ENCODE results near the gene SSBP2. TPM values are rescaled to one million over a fixed set of nuclear protein-coding genes. Genes with fewer than 3 reads are reported as not detected.

The SSBP2 gene
- total and polyA plus RNA-seq, 2 donors (not counting 1 experiment from before 2014, with no cell fraction given) = 44.4 to 63.1 TPM

DNA sequence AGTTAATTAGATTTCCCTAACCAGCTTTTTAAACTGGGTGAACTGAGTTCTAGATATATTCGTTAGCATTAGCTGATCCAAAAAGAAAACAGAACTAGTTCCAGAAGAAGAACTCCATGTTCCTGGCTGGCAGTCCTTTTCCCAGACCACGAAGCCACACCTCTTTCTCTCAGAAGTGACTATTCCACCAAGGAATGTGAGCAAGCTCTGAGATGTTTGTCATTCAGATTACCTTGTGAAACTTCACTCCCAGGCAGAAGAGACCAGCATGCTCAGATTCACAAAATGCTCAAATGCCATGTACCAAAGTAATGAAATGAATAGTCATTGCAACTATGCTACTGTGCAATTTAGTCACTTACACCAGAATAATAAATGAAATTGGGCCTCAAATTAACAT, 4.4 kb upstream of the SSBP2 start:
- H3K79me2 ChIP-seq (ENCODE audit: control insufficient read depth, insufficient read depth, low read length) = no peaks in the 10 kb centered on the region
- no peak for TF ChIP-seq EZH2 (IDR thresholded peaks at IDR 0.05; ENCODE audit: low read length, missing control alignments)
- TF ChIP-seq, protein P1, sequence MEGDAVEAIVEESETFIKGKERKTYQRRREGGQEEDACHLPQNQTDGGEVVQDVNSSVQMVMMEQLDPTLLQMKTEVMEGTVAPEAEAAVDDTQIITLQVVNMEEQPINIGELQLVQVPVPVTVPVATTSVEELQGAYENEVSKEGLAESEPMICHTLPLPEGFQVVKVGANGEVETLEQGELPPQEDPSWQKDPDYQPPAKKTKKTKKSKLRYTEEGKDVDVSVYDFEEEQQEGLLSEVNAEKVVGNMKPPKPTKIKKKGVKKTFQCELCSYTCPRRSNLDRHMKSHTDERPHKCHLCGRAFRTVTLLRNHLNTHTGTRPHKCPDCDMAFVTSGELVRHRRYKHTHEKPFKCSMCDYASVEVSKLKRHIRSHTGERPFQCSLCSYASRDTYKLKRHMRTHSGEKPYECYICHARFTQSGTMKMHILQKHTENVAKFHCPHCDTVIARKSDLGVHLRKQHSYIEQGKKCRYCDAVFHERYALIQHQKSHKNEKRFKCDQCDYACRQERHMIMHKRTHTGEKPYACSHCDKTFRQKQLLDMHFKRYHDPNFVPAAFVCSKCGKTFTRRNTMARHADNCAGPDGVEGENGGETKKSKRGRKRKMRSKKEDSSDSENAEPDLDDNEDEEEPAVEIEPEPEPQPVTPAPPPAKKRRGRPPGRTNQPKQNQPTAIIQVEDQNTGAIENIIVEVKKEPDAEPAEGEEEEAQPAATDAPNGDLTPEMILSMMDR (conservative IDR thresholded peaks at IDR 0.05 in 1 of 2, IDR thresholded peaks at IDR 0.05 in 1 of 2; ENCODE audit: low read depth in 1 of 2, low read length in 2 of 2) = no peak
- no peaks in the 10 kb centered on the region for H3K9me3 ChIP-seq (ENCODE audit: control insufficient read depth, insufficient read depth, low read depth, low read length)
- no peaks in the 10 kb centered on the region for H3K27me3 ChIP-seq (ENCODE audit: control insufficient read depth, insufficient read depth, low read length)
- H4K20me1 ChIP-seq (ENCODE audit: control insufficient read depth, extremely low read depth, insufficient read depth, low read length) = no peaks in the 10 kb centered on the region
- H3K4me1 ChIP-seq (ENCODE audit: control insufficient read depth, extremely low read depth, insufficient read depth, low read length) = peaks cover 7% of the 10 kb centered on the region
- H3K27ac ChIP-seq (ENCODE audit: insufficient read depth, low read length) = no peak overlapping the region
- DNase-seq (ENCODE audit: low read depth in 2 of 2) = peak; percentile 79 to 94
- no peak overlapping the region for H3K4me3 ChIP-seq (replicated peaks in 1 of 4; ENCODE audit: control extremely low read depth in 1 of 4, insufficient read depth in 1 of 4, low read depth in 3 of 4, low read length in 4 of 4)
- H3K36me3 ChIP-seq (ENCODE audit: control insufficient read depth, insufficient read depth, low read length) = no peaks in the 10 kb centered on the region
- H2AFZ ChIP-seq (ENCODE audit: low read length) = no peak overlapping the region
- no peak overlapping the region for H3K9ac ChIP-seq (ENCODE audit: insufficient read depth, low read length)
- H3K4me2 ChIP-seq (ENCODE audit: extremely low read depth, insufficient read depth, low read length) = peak overlapping the region; percentile 76

DNA sequence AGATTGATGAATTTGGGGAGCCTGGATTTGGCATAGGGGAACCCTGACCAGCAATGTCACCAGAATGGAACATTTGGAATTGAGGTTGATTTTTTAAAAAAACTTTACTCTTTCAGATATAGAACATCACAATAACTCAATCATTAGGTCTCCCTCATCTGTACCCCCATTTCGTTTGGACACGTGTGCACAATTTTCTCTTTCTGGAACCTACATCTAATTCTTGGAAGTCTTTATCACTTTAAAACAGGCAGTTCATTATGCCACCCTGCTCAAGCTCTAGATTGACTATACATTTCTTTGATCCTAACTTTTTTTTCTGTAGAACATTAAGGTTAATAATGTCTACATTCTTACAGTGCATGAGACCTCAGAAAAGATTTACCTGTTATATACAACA, 3.7 kb upstream of the SSBP2 start:
- no peak overlapping the region for H2AFZ ChIP-seq (ENCODE audit: low read length)
- peaks cover 7% of the 10 kb centered on the region for H3K4me1 ChIP-seq (ENCODE audit: control insufficient read depth, extremely low read depth, insufficient read depth, low read length)
- H3K9ac ChIP-seq (ENCODE audit: insufficient read depth, low read length) = no peak overlapping the region

DNA sequence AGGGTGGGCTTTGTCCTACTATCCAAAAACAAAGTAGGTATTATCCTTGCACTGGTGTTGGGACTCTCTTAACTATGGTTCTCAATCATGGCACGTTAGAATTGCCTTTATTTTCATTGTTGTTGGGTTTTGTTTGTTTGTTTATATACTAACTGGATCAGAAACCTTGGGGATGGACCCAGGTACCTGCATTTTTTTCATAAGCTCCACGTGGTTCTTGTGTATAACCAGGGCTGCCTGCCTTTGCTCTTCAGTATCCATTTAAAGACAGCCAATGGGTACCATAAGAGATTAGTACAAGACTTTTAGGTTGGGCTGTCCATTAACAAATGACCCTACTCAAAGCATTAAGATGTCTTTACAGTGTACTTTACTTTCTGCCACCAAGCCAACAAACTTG, 2.5 kb upstream of the SSBP2 start:
- Histone ChIP-seq H3K79me2 (ENCODE audit: control insufficient read depth, insufficient read depth, low read length) (peaks cover 13% of the 10 kb centered on the region), H3K4me2 (ENCODE audit: extremely low read depth, insufficient read depth, low read length) (no peak overlapping the region), H2AFZ (ENCODE audit: low read length) (no peak overlapping the region), H3K27me3 (ENCODE audit: control insufficient read depth, insufficient read depth, low read length) (no peaks in the 10 kb centered on the region), H3K9ac (ENCODE audit: insufficient read depth, low read length) (no peak overlapping the region), H3K36me3 (ENCODE audit: control insufficient read depth, insufficient read depth, low read length) (no peaks in the 10 kb centered on the region), H3K4me1 (ENCODE audit: control insufficient read depth, extremely low read depth, insufficient read depth, low read length) (peaks cover 7% of the 10 kb centered on the region), H4K20me1 (ENCODE audit: control insufficient read depth, extremely low read depth, insufficient read depth, low read length) (no peaks in the 10 kb centered on the region), H3K4me3 (replicated peaks in 1 of 4; ENCODE audit: control extremely low read depth in 1 of 4, insufficient read depth in 1 of 4, low read depth in 3 of 4, low read length in 4 of 4) (no peak overlapping the region), H3K9me3 (ENCODE audit: control insufficient read depth, insufficient read depth, low read depth, low read length) (no peaks in the 10 kb centered on the region), H3K27ac (ENCODE audit: insufficient read depth, low read length) (no peak overlapping the region)
- no peak for TF ChIP-seq EZH2 (IDR thresholded peaks at IDR 0.05; ENCODE audit: low read length, missing control alignments)
- TF ChIP-seq, protein P1 (conservative IDR thresholded peaks at IDR 0.05 in 1 of 2, IDR thresholded peaks at IDR 0.05 in 1 of 2; ENCODE audit: low read depth in 1 of 2, low read length in 2 of 2) = no peak
- DNase-seq (ENCODE audit: low read depth in 2 of 2) = no peak

More for the DNA sequence above, 3.7 kb upstream of the SSBP2 start:
- H3K4me3 ChIP-seq (replicated peaks in 1 of 4; ENCODE audit: control extremely low read depth in 1 of 4, insufficient read depth in 1 of 4, low read depth in 3 of 4, low read length in 4 of 4) = no peak overlapping the region
- H4K20me1 ChIP-seq (ENCODE audit: control insufficient read depth, extremely low read depth, insufficient read depth, low read length) = no peaks in the 10 kb centered on the region
- no peak overlapping the region for H3K27ac ChIP-seq (ENCODE audit: insufficient read depth, low read length)
- no peaks in the 10 kb centered on the region for H3K27me3 ChIP-seq (ENCODE audit: control insufficient read depth, insufficient read depth, low read length)
- peaks cover 2% of the 10 kb centered on the region for H3K79me2 ChIP-seq (ENCODE audit: control insufficient read depth, insufficient read depth, low read length)
- no peak for DNase-seq (ENCODE audit: low read depth in 2 of 2)
- no peaks in the 10 kb centered on the region for H3K36me3 ChIP-seq (ENCODE audit: control insufficient read depth, insufficient read depth, low read length)
- no peaks in the 10 kb centered on the region for H3K9me3 ChIP-seq (ENCODE audit: control insufficient read depth, insufficient read depth, low read depth, low read length)
- no peak overlapping the region for H3K4me2 ChIP-seq (ENCODE audit: extremely low read depth, insufficient read depth, low read length)
- TF ChIP-seq EZH2 (IDR thresholded peaks at IDR 0.05; ENCODE audit: low read length, missing control alignments) = no peak
- TF ChIP-seq, protein P1 (conservative IDR thresholded peaks at IDR 0.05 in 1 of 2, IDR thresholded peaks at IDR 0.05 in 1 of 2; ENCODE audit: low read depth in 1 of 2, low read length in 2 of 2) = no peak
